HepG2 (cell line): ENCODE data around the gene THSD4. TPM values are rescaled to one million over a fixed set of nuclear protein-coding genes. Genes with fewer than 3 reads are reported as not detected.

Experiments used
- ATAC-seq: fragments of 200-7000 bp; cut with Tn5 transposase; 3 replicates; pipeline ENCODE4 v1.9.1; 2020; ENCODE audit warnings: mild to moderate bottlenecking, moderate library complexity
- BruUV-seq: library from RNA; stranded (reverse); fragments of 400-500 nt; replicated peaks from 2 replicates; lab custom pipeline; 2021; lab: Mats Ljungman, UMichigan
- CTCF ChIA-PET: fragments of 300-600 bp; formaldehyde crosslinking; extraction: SDS; loops from one replicate; lab custom pipeline; 2021; ENCODE audit warnings: low total read pairs, inconsistent platforms, low intra/inter-chr PET ratio; lab: Yijun Ruan, JAX
- POLR2A ChIA-PET: fragments of 350-600 bp; sonication (Branson Sonifier 250); formaldehyde crosslinking; loops from one replicate; lab custom pipeline; 2020; ENCODE audit warnings: antibody characterized with exemption, inconsistent platforms; lab: Yijun Ruan, JAX
- DNase-seq: peaks from one replicate; pipeline ENCODE4 v3.0.0-alpha.2; 2015; ENCODE audit warnings: low spot score
- FAIRE-seq: peaks from 3 replicates; lab custom pipeline; 2011; peaks lifted over from hg19 to GRCh38; lab: Jason Lieb, UNC
- H2AFZ ChIP-seq: one replicate; pipeline ENCODE4 v1.6.1; 2011; ENCODE audit warnings: low read length, inconsistent platforms
- H3K27ac ChIP-seq: fragments of 300-600 bp; 3 replicates; pipeline ENCODE4 v1.8.0; 2011; ENCODE audit warnings: mixed run types, mild to moderate bottlenecking, mixed read lengths, low read length, inconsistent platforms; ENCODE audit not compliant: insufficient read depth; ENCODE audit errors: extremely low read length
- H3K27me3 ChIP-seq, 2 experiments: fragments of 200-600 bp in 1 of 2; 2 replicates in 1 of 2; 3 replicates in 1 of 2; pipeline versions ENCODE4 v1.6.0 to v1.8.0; 2011; ENCODE audit warnings: low read length in 2 of 2, mild to moderate bottlenecking in 2 of 2, moderate library complexity in 2 of 2, inconsistent platforms in 1 of 2; ENCODE audit not compliant: insufficient read depth in 2 of 2, control insufficient read depth in 1 of 2
- H3K36me3 ChIP-seq, 2 experiments: fragments of 200-600 bp in 1 of 2; replicated peaks in 1 of 2; 2 replicates in 1 of 2; 3 replicates in 1 of 2; pipeline versions ENCODE4 v1.5.1 to v1.8.0; 2011; ENCODE audit warnings: low read length in 2 of 2, inconsistent platforms in 1 of 2; ENCODE audit not compliant: insufficient read depth in 2 of 2, control insufficient read depth in 1 of 2
- H3K4me1 ChIP-seq: 2 replicates; pipeline ENCODE4 v1.5.1; 2012; ENCODE audit warnings: low read length, inconsistent platforms; ENCODE audit not compliant: insufficient read depth
- H3K4me2 ChIP-seq: 2 replicates; pipeline ENCODE4 v1.6.0; 2011; ENCODE audit warnings: low read depth, low read length, inconsistent platforms
- H3K4me3 ChIP-seq, 3 experiments: fragments of 200-600 bp in 1 of 3; sonication (generic), shearing (Covaris generic) in 1 of 3; replicated peaks in 1 of 3; 2 replicates each; pipeline ENCODE4 v1.5.1; 2011 to 2016; ENCODE audit warnings: low read length in 3 of 3, inconsistent platforms in 2 of 3, low read depth in 2 of 3, mild to moderate bottlenecking in 2 of 3, control low read depth in 1 of 3, mixed read lengths in 1 of 3; ENCODE audit not compliant: insufficient read depth in 1 of 3
- H3K79me2 ChIP-seq: one replicate; pipeline ENCODE4 v1.6.1; 2011; ENCODE audit warnings: low read length, inconsistent platforms; ENCODE audit not compliant: insufficient read depth
- H3K9ac ChIP-seq: 2 replicates; pipeline ENCODE4 v1.6.0; 2011; ENCODE audit warnings: mild to moderate bottlenecking, low read depth, low read length, inconsistent platforms; ENCODE audit not compliant: insufficient read depth
- H3K9me3 ChIP-seq: 2 replicates; pipeline ENCODE4 v1.5.1; 2012; ENCODE audit warnings: mild to moderate bottlenecking, low read length
- H4K20me1 ChIP-seq: 2 replicates; pipeline ENCODE4 v1.6.0; 2011; ENCODE audit warnings: inconsistent platforms, mild to moderate bottlenecking, low read length, moderate library complexity; ENCODE audit not compliant: insufficient read depth
- BATF2 ChIP-seq: sonication (generic); formaldehyde crosslinking; IDR thresholded peaks from 2 replicates; pipeline ENCODE4 v1.8.0; 2022; ENCODE audit warnings: mild to moderate bottlenecking, missing genetic modification reagents, moderate library complexity
- ETV6 ChIP-seq: sonication (generic); formaldehyde crosslinking; conservative IDR thresholded peaks from 2 replicates; pipeline ENCODE4 v1.4.0; 2020; ENCODE audit warnings: missing genetic modification reagents
- PHF5A ChIP-seq: IDR thresholded peaks from one replicate; pipeline ENCODE4 v1.6.1; 2018; ENCODE audit warnings: low read depth, missing genetic modification reagents; ENCODE audit not compliant: unreplicated experiment
- RORA ChIP-seq: sonication (generic); formaldehyde crosslinking; IDR thresholded peaks from 2 replicates; pipeline ENCODE4 v1.5.0; 2020; ENCODE audit warnings: mild to moderate bottlenecking, missing genetic modification reagents, moderate library complexity
- SMC3 ChIP-seq: IDR thresholded peaks from 2 replicates; pipeline ENCODE4 v1.6.1; 2011; ENCODE audit warnings: low read length, improper control_type of control experiment
- THAP8 ChIP-seq: sonication (generic); formaldehyde crosslinking; IDR thresholded peaks from 2 replicates; pipeline ENCODE4 v1.5.1; 2020; ENCODE audit warnings: missing genetic modification reagents, mild to moderate bottlenecking, borderline replicate concordance
- ZBTB39 ChIP-seq: sonication (generic); formaldehyde crosslinking; IDR thresholded peaks from 2 replicates; pipeline ENCODE4 v1.5.0; 2020; ENCODE audit warnings: missing genetic modification reagents
- ZBTB44 ChIP-seq: sonication (generic); formaldehyde crosslinking; IDR thresholded peaks from 2 replicates; pipeline ENCODE4 v1.4.0; 2020; ENCODE audit warnings: missing genetic modification reagents
- ZNF609 ChIP-seq: sonication (generic); formaldehyde crosslinking; IDR thresholded peaks from 2 replicates; pipeline ENCODE4 v1.4.0; 2020; ENCODE audit warnings: mild to moderate bottlenecking, missing genetic modification reagents, borderline replicate concordance
- ZNF670 ChIP-seq: sonication (generic); formaldehyde crosslinking; IDR thresholded peaks from 2 replicates; pipeline ENCODE4 v1.8.0; 2022; ENCODE audit warnings: mild to moderate bottlenecking, missing genetic modification reagents, borderline replicate concordance
- WGBS: methylation state at CpG from one replicate; pipeline ENCODE4 v1.1.6; 2017; ENCODE audit warnings: low lambda C conversion rate; 5-methylcytosine and 5-hydroxymethylcytosine counted together
- in situ Hi-C: cut with HindIII; loops from 2 replicates; pipeline ENCODE4 v1.10.0; 2017; ENCODE audit warnings: low pct_unique_long_range_greater_than_20kb; ENCODE audit not compliant: extremely low pct_ligation_motif_present
- intact Hi-C: fragments of 100-400 bp; cut with micrococcal nuclease; formaldehyde crosslinking; loops from one replicate; pipeline ENCODE4 v1.10.0; 2022; ENCODE audit not compliant: unreplicated experiment
- polyA plus RNA-seq, 8 experiments: library from polyadenylated mRNA; depleted of rRNA in 3 of 8; stranded (reverse) in 7 of 8; unstranded in 1 of 8; fragments of >200 nt; fragmentation: Illumina TruSeq in 4 of 8; extraction: Trizol in 4 of 8; gene quantifications; 2 replicates each; pipeline versions ENCODE4 v1.2.1 to v1.2.3, GENCODE V29; 2011 to 2016; ENCODE audit warnings: low read depth in 4 of 8, missing spikeins in 1 of 8, mixed read lengths in 1 of 8; ENCODE audit not compliant: insufficient read depth in 1 of 8
- total RNA-seq, 5 experiments: library from RNA; depleted of rRNA; stranded (reverse); fragments of >200 nt; fragmentation: Illumina TruSeq; extraction: Trizol; gene quantifications; 2 replicates each; pipeline ENCODE4 v1.2.3, GENCODE V29; 2016; ENCODE audit warnings: low read depth in 1 of 5

THSD4 gene
- total and polyA plus RNA-seq, 2 of the 13 experiments (the other 11 are each of a cell fraction or from before 2014, with no cell fraction given) = 0.07 to 0.21 TPM

GRCh38 chr15:71788646-71789579 lies 673.6 kb downstream of the THSD4 start:
- Histone ChIP-seq H3K27ac (no peak overlapping the region), H4K20me1 (no peaks in the 10 kb centered on the region), H3K79me2 (no peaks in the 10 kb centered on the region), H3K4me2 (peak overlapping the region; percentile 4; the same call in 1 of the 2 replicates), H3K4me3 (no peak overlapping the region), H2AFZ (no peak overlapping the region), H3K27me3 (peaks cover 0 to 18% of the 10 kb centered on the region in 2 experiments; a peak in 3 of 5 replicates), H3K4me1 (peaks cover 11% of the 10 kb centered on the region; the same call in 1 of the 2 replicates), H3K9ac (no peak overlapping the region), H3K36me3 (no peaks in the 10 kb centered on the region), H3K9me3 (no peaks in the 10 kb centered on the region)
- intact Hi-C loops = no loop called here
- BruUV-seq = no TSS peak
- POLR2A ChIA-PET = no interaction called here
- no peak for FAIRE-seq
- DNase-seq = no peak
- 26% methylated on average over 15 of the region's 15 CpGs for WGBS
- in situ Hi-C loops = no loop called here
- ATAC-seq = no peak
- CTCF ChIA-PET = no interaction called here
- no peak for TF ChIP-seq SMC3
- no peak for TF ChIP-seq ETV6 (CRISPR knock-in tag)
- TF ChIP-seq RORA = no peak
- no peak for TF ChIP-seq BATF2 (CRISPR knock-in tag)
- TF ChIP-seq THAP8 = no peak
- TF ChIP-seq ZNF609 = no peak
- no peak for TF ChIP-seq ZNF670 (CRISPR knock-in tag)
- TF ChIP-seq ZBTB39 (CRISPR knock-in tag) = no peak
- TF ChIP-seq PHF5A (CRISPR knock-in tag) = no peak
- TF ChIP-seq ZBTB44 (CRISPR knock-in tag) = no peak
